Left forelimb (tissue), 1 donor: Measurements from ENCODE around the gene PTPRH.
A peak's percentile ranks its signal among the peaks of the same experiment; 100 is the strongest.
"Not testable (repeated sequence)": the region's sequence is repeated elsewhere in the genome, so short reads cannot be mapped to it uniquely, and the experiment has no call there.

Experiments
- DNase-seq: peaks from one replicate; pipeline ENCODE4 v3.0.0-alpha.2; 2018; ENCODE audit warnings: low spot score

Gene PTPRH

DNA sequence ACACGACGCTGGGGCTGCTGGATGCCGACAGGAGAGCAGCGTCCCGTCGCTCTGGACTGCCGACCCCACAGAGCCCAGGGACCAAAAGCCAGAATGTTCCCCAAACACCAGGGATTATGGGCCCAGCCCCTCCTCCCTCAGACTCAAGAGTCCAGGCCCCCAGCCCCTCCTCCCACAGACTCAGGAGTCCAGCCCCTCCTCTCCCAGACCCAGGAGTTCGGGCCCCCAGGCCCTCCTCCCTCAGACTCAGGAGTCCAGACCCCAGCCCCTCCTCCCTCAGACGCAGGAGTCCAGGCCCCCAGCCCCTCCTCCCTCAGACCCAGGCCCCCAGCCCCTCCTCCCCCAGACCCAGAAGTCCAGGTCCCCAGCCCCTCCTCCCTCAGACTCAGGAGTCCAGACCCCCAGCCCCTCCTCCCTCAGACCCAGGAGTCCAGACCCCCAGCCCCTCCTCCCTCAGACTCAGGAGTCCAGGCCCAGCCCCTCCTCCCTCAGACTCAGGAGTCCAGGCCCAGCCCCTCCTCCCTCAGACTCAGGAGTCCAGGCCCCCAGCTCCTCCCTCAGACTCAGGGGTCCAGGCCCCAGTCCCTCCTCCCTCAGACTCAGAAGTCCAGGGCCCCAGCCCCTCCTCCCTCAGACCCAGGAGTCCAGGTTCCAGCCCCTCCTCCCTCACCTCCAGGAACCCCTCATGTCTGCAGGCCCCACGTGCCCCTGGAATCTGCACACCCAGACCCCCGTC lies 15.5 kb upstream of the PTPRH start:
- not testable (repeated sequence) for DNase-seq

DNA sequence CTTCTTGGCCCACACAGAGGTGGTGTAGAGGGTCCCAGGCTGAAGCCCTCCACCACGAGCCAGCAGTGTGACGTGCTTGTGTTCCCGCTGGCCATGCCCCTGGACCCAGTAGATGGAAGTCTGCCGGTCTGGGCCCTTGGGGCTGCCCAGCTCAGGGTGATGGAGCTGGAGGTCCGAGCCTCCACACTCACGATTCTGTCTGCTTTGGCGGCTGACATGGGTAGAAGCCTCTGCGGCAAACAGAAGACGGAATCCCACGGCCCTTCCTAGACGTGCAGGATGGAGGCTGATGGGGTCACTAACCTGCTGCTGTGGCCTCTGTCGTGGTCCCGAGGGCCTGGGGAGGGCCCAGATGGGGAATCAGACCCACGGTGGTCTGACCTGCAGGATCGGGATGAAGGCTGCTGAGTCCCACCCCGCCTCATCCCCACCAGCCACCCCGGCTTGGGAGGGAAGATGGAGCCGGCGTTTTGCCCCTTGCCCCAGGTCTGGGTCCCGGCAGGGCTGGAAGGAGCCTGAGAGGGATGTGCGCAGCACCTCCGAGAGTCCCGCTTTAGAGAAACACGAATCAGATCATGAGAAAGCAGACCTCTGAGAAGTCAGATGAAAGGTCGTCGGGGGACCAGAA lies 14.9 kb upstream of the PTPRH start:
- no peak for DNase-seq

DNA sequence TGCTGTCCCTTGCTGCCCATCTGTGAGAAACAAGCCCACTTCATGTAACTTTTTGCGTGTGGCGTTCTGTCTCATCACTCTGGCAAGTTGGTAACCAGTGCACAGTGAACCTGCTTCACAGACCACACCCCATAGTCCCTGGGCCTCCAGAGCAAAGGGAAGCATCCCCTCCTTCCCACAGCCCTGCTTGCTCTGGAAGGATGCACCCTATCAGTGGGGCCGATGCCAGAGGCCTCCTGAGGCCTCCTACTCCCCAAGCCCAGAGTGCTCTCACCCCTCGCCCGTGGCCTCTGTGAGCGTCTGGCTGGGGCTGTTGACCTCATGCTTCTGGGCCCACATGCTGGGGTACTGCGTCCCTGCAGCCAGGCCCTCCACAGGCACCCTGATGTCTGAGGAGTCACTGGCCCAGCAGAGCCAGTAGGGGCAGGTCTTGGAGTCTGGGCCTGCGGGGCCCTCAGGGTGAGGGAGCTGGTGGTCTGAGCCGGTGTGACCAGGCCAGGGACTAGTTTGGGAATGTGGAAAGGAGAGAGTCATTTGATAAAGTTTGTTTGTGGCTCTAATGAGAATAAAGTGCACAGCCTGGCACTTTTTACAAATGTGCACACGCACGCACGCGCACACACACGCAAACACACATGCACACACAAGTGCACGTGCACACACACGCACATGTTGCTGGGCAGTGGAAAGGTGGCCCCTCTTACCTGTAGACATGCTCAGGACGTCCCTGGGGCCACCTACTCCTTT lies 14.2 kb upstream of the PTPRH start:
- no peak for DNase-seq

- no peak for DNase-seq
These were observed 11.2 kb upstream of the PTPRH start for GRCh38 chr19:55220525-55220924.

- peak; percentile 86 for DNase-seq
These were observed 7.3 kb upstream of the PTPRH start for GRCh38 chr19:55216461-55217198.

DNA sequence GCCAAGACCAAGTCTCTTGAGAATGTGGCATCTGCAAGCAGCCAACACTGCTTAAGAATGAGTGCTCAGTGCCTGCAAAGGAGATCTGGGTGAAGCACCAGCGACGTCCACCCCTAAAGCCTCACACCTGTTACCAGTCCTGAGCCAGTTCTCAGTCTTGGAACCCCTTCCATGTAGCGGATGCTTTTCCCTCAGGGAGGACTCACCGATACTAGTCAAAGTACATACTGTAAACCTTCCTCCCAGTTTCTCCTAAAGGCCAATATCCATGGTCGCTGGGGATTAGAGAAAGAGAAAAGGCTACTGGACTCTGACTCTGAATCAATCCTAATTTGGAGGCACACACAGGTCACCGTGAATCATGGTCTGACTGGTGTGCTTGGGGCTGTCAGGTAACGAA lies 4.2 kb upstream of the PTPRH start:
- no peak for DNase-seq

GRCh38 chr19:55212447-55212846 lies 3.1 kb upstream of the PTPRH start:
- DNase-seq, result no peak

DNA sequence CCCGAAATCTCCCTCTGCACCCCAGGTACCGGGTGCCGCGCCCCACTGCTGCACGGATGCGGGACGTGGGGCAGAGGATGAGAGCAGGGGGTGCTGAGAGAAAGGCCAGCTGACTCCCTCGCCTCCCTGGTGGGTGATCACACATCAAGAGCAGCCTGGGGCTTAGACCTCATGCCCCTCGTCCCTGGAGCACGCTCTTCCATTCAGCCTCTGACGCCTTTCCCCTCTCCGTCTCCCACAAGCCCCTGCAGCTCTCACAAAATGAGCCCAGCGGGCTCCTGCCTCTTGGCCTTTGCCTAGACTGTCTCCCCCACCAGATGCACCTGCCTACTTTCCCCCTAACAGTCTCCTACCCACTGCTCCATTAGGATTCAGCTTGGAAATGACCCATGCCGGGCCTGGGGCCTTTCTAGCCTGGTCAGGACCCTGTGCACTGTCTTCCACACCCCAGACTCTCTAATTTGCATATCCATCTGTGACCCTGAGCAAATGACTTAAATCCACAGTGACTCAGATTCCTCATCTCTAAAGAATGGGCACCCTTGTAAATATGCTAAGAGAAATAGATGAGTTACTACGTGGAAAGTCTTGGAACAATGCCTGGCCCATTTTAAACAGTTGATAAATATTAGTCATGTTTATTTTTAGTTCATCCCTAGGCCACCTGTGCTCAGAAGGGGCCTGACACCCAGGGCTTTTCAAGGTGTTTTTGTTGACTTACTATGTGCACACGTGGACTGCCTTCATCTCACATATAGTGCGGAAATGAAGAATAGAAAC lies 582 bp upstream of the PTPRH start:
- no peak for DNase-seq

- no peak for DNase-seq
These were observed 2.4 kb downstream of the PTPRH start for GRCh38 chr19:55206664-55207500.

DNA sequence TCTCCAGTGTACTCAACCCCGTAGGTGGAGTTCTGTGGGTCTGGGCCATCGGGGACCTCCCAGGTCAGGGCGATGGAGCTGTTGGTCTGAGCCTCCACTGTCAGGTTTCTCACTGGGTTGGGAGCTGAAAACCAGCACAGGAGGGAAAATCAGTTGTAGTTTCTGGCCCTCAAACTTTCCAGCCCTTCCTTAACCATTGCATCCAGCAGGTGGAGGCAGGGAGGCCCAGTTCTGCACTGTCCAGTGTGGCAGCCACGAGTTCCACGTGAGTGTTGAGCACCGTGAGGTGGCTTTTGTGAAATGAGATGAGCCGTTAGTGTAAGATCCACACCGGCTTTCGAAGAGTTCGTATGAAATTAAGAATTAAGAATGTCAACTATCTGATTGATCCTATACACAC lies 7.1 kb downstream of the PTPRH start:
- not testable (repeated sequence) for DNase-seq

DNA sequence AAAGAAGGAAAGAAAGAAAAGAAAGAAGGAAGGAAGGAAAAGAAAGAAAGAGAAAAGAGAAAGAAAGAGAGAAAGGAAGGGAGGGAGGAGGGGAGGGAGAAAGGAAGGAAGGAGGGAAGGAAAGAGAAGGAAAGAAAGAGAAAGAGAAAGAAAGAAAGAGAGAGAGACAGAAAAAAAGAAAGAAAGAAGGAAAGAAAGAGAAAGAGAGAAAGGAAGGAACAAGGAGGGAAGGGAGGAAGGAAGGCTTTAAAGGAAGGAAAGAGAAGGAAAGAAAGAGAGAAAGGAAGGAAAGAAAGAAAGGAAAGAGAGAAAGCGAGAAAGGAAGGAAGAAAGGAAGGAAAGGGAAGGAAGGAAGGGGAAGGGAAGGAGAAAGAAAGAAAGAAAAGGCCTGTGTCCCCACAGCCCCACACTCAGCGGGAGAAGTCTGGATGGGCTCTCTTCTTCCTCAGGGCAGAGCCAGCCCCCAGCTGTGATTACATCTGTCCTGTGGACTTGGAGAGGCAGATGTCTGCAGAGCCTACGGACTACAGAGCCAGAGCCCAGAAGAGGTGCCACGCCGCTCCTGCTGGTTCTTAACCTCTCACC lies 9.6 kb downstream of the PTPRH start:
- DNase-seq, result no peak

GRCh38 chr19:55198651-55199050 lies 10.7 kb downstream of the PTPRH start:
- no peak for DNase-seq

DNA sequence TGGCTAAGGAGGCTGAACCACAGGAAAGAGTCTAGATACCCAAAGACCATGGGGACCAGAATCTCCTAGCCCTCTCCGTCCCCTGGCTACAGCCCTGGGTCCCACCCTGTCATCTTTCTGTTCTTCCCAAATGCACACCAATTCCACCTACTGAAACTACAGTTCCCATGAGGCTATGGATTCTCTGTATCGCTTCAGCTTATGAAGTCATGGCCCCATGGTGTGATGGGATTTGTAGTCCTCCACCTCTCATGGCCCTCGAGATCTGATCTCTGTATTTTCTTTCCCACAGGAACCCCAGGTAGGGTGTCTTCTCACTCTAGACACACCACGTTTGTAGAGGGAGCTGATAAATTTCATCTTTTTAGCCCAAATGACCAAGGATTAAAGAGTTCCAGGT lies 11.8 kb downstream of the PTPRH start:
- DNase-seq, result no peak

DNA sequence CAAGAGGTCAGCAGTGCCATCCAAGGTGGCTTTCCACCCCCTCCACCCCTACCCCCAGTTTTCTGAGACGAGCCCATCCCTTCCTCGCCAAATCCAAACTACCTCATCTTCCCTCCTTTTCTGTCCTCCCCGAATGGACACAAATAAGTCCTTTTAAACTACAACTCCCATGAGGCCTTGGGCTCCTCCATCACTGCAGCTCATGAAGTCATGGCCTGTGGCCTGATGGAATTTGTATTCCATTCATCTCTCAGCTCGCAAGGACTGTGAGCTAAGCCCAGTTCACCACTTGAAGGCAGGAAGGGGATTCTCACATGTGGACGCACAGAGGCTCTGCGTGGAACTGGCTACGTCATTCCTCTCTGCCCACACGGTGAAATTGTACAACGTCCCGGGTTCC lies 12.5 kb downstream of the PTPRH start:
- DNase-seq, result no peak

GRCh38 chr19:55193481-55193880 lies 15.8 kb downstream of the PTPRH start:
- DNase-seq, result no peak

DNA sequence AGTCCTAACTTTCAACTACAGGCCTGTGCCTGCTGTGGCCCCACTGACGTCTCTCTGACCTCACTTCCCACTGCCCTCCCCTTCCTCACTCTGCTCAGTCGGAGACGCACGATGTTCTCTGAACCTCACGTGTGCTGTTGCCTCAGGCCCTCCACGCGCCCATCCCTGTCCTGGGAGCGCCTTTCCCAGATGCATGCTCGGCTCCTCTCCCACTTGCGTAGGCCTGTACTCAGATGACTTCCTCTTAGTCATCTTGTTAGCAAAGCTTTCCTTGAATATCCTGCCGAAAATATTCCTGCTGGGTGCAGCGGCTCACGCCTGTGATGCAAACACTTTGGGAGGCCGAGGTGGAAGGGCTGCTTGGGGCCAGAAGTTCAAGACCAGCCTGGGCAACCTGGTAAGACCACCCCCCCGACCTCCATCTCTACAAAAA lies 19.9 kb downstream of the PTPRH start:
- DNase-seq, result no peak

DNA sequence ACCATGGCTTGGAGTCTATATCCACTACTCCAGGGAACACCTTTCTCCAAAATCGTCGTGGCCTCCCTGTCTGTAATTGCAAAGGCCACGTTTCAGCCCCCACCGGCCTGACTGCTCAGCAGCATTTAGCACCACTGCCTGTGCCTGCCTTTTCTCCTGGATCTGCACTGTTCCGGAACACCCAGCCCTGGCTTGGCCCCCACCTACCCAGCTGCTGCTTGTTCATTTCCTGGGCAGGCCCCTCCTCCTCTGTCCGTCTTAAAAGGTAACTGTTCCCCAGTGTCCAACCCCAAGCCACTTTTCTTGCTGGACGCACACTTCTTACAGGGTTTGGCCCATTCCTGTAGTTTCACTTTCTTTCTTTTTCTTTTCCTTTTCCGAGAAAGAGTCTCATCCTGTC lies 20.7 kb downstream of the PTPRH start:
- no peak for DNase-seq

DNA sequence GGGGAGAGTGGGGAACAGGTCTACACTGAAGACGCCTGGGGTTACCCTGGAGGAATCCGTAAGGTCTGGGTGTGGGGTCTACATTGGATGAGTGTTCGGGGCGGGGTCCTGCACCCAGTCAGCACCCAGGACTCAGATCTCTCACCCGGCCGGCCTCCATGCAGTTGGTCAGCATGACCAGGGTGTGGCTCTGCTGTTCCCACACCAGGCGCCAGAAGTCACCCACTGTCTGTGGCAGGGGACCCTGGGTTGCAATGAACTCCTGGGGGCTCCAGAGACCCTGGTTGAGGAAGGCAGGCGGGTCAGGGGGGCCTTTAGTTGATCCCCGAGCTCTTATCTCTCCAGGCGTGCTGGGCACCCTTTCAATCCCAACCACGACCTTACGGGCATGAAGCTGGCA lies 23.2 kb downstream of the PTPRH start:
- DNase-seq, result no peak

DNA sequence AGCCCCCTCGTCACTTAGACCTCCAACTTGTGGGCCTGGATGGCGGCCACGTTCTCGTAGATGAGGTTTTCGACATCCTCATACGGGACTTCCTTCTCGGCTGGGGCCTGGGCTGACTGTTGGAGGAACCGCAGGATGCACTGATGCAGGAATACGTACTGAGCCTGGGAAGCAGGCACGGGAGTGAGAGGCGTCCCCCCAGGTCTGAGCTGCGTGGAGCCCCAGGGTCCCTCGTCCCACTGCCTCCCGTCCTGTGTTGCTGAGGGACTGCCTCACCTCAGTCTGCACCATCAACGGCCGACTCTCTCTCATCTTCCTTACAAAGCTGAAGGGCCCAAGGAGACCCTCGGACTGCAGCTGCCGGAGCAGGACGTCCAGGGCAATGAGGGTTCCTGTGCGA lies 27.6 kb downstream of the PTPRH start:
- DNase-seq, result no peak
